ENCODE results near the gene PTPRD.

GRCh38 chr9:10212702-10213101, 400.1 kb downstream of the PTPRD start:
- TF ChIP-seq CTCF (IDR thresholded peaks at IDR 0.05): no peak
- TF ChIP-seq POLR2A (IDR thresholded peaks at IDR 0.05): no peak

Measured in ovary (tissue), 3 donors.